ENCODE results near the gene KRTAP3-3.

The KRTAP3-3 gene

GRCh38 chr17:40958086-40958953, 35.6 kb downstream of the KRTAP3-3 start:
- no peak for DNase-seq (ENCODE audit: low read depth in 2 of 2)

- DNase-seq (ENCODE audit: low read depth in 2 of 2) = no peak
These were observed 37.3 kb downstream of the KRTAP3-3 start for GRCh38 chr17:40956401-40957254.

- no peak for DNase-seq (ENCODE audit: low read depth in 2 of 2)
These were observed 40.1 kb downstream of the KRTAP3-3 start for GRCh38 chr17:40953881-40954280.

GRCh38 chr17:40952661-40953060, 41.3 kb downstream of the KRTAP3-3 start:
- no peak for DNase-seq (ENCODE audit: low read depth in 2 of 2)

GRCh38 chr17:40952154-40952553, 41.8 kb downstream of the KRTAP3-3 start:
- no peak for DNase-seq (ENCODE audit: low read depth in 2 of 2)

GRCh38 chr17:40951011-40951622, 42.8 kb downstream of the KRTAP3-3 start:
- DNase-seq (ENCODE audit: low read depth in 2 of 2) = no peak

- no peak for DNase-seq (ENCODE audit: low read depth in 2 of 2)
These were observed 43.8 kb downstream of the KRTAP3-3 start for GRCh38 chr17:40950176-40950575.

GRCh38 chr17:40949418-40949817, 44.5 kb downstream of the KRTAP3-3 start:
- DNase-seq (ENCODE audit: low read depth in 2 of 2) = no peak

- no peak for DNase-seq (ENCODE audit: low read depth in 2 of 2)
These were observed 46.0 kb downstream of the KRTAP3-3 start for GRCh38 chr17:40947929-40948328.

GRCh38 chr17:40945414-40945813, 48.5 kb downstream of the KRTAP3-3 start:
- no peak for DNase-seq (ENCODE audit: low read depth in 2 of 2)

- DNase-seq (ENCODE audit: low read depth in 2 of 2) = no peak
These were observed 49.4 kb downstream of the KRTAP3-3 start for GRCh38 chr17:40944531-40944930.
